Measurements from ENCODE around the gene MAP4.
"Not testable (repeated sequence)": the region's sequence is repeated elsewhere in the genome, so short reads cannot be mapped to it uniquely, and the experiment has no call there.

MAP4 gene

GRCh38 chr3:48061586-48061985, 45.4 kb upstream of the MAP4 start:
- H3K27ac ChIP-seq (ENCODE audit: low read depth, low read length); H3K23ac ChIP-seq (ENCODE audit: low read length); H3K18ac ChIP-seq (ENCODE audit: low read length); H4K12ac ChIP-seq (ENCODE audit: low read depth, low read length); H2BK5ac ChIP-seq (ENCODE audit: low read depth, low read length, poor library complexity); H3K79me2 ChIP-seq (ENCODE audit: control insufficient read depth, insufficient read depth, low read length, poor library complexity); H2AK5ac ChIP-seq (ENCODE audit: low read length); H3K4me2 ChIP-seq (ENCODE audit: low read length); DNase-seq; H3K9ac ChIP-seq (ENCODE audit: low read length); H3K4me3 ChIP-seq (ENCODE audit: low read depth, low read length); H2BK12ac ChIP-seq (ENCODE audit: low read length); H2AFZ ChIP-seq (ENCODE audit: insufficient read depth, low read length, poor library complexity); H3K9me3 ChIP-seq (ENCODE audit: insufficient read depth, low read depth, low read length); H3K4me1 ChIP-seq (ENCODE audit: control insufficient read depth in 1 of 2, insufficient read depth in 2 of 2, low read length in 2 of 2); H4K8ac ChIP-seq (ENCODE audit: low read depth, low read length); H4K91ac ChIP-seq (ENCODE audit: low read depth, low read length); H3K79me1 ChIP-seq (ENCODE audit: low read length); H3K27me3 ChIP-seq (ENCODE audit: insufficient read depth, low read length); H3K36me3 ChIP-seq (ENCODE audit: control insufficient read depth in 1 of 2, insufficient read depth in 2 of 2, low read length in 2 of 2); H3K14ac ChIP-seq (ENCODE audit: low read length); H2BK120ac ChIP-seq (ENCODE audit: insufficient read depth, low read length, poor library complexity): not testable (repeated sequence)
- peak overlapping the region; percentile 75 for H3K4ac ChIP-seq (ENCODE audit: low read depth, low read length)
- no CpG with 5 or more reads among the region's 33 CpGs for WGBS (ENCODE audit: extremely low coverage, insufficient coverage, insufficient read length)

- Histone ChIP-seq H3K18ac (ENCODE audit: low read length) (no peak overlapping the region), H3K9me3 (ENCODE audit: insufficient read depth, low read depth, low read length) (peaks cover 1% of the 10 kb centered on the region), H3K27me3 (ENCODE audit: insufficient read depth, low read length) (no peaks in the 10 kb centered on the region), H2BK120ac (ENCODE audit: insufficient read depth, low read length, poor library complexity) (no peak overlapping the region), H2AFZ (ENCODE audit: insufficient read depth, low read length, poor library complexity) (no peak overlapping the region), H2BK12ac (ENCODE audit: low read length) (no peak overlapping the region), H3K4me2 (ENCODE audit: low read length) (no peak overlapping the region), H3K23ac (ENCODE audit: low read length) (no peak overlapping the region), H3K79me1 (ENCODE audit: low read length) (no peaks in the 10 kb centered on the region), H3K4me1 (ENCODE audit: control insufficient read depth in 1 of 2, insufficient read depth in 2 of 2, low read length in 2 of 2) (no peaks in the 10 kb centered on the region), H4K91ac (ENCODE audit: low read depth, low read length) (no peak overlapping the region), H4K8ac (ENCODE audit: low read depth, low read length) (no peak overlapping the region), H3K14ac (ENCODE audit: low read length) (no peak overlapping the region), H3K36me3 (ENCODE audit: control insufficient read depth in 1 of 2, insufficient read depth in 2 of 2, low read length in 2 of 2) (peaks cover 2 to 5% of the 10 kb centered on the region in 2 experiments), H3K79me2 (ENCODE audit: control insufficient read depth, insufficient read depth, low read length, poor library complexity) (peaks cover 4% of the 10 kb centered on the region), H2BK5ac (ENCODE audit: low read depth, low read length, poor library complexity) (no peak overlapping the region), H3K4me3 (ENCODE audit: low read depth, low read length) (no peak overlapping the region), H3K4ac (ENCODE audit: low read depth, low read length) (no peak overlapping the region), H4K12ac (ENCODE audit: low read depth, low read length) (no peak overlapping the region), H3K27ac (ENCODE audit: low read depth, low read length) (no peak overlapping the region), H2AK5ac (ENCODE audit: low read length) (no peak overlapping the region), H3K9ac (ENCODE audit: low read length) (no peak overlapping the region)
- DNase-seq = peak in 1 of 2 donors; percentile 15
- no CpG with 5 or more reads among the region's 6 CpGs for WGBS (ENCODE audit: extremely low coverage, insufficient coverage, insufficient read length)
These were observed 41.9 kb upstream of the MAP4 start for GRCh38 chr3:48058091-48058490.

DNA sequence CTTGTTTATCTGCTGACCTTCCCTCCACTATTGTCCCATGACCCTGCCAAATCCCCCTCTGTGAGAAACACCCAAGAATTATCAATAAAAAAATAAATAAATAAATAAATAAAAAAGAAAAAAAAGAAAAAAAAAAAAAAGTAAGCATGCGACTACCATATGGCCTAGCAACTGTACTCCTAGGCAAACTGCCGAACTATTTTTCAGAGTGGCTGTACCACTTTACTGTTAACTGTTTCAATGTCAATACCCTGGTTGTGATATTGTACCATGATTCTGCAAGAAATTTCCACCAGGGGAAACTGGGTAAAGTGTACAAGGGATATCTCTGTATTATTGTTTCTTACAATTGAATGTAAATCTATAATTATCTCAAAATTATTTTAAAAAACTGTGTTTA, 41.3 kb upstream of the MAP4 start:
- no peak overlapping the region for H4K8ac ChIP-seq (ENCODE audit: low read depth, low read length)
- no peak overlapping the region for H2BK12ac ChIP-seq (ENCODE audit: low read length)
- WGBS (ENCODE audit: extremely low coverage, insufficient coverage, insufficient read length) = no CpG with 5 or more reads among the region's 2 CpGs
- H2BK120ac ChIP-seq (ENCODE audit: insufficient read depth, low read length, poor library complexity) = no peak overlapping the region
- H3K27me3 ChIP-seq (ENCODE audit: insufficient read depth, low read length) = no peaks in the 10 kb centered on the region
- no peak overlapping the region for H3K4ac ChIP-seq (ENCODE audit: low read depth, low read length)
- no peak for DNase-seq
- H3K14ac ChIP-seq (ENCODE audit: low read length) = no peak overlapping the region
- H2AK5ac ChIP-seq (ENCODE audit: low read length) = no peak overlapping the region
- peaks cover 4% of the 10 kb centered on the region for H3K79me2 ChIP-seq (ENCODE audit: control insufficient read depth, insufficient read depth, low read length, poor library complexity)
- no peak overlapping the region for H2AFZ ChIP-seq (ENCODE audit: insufficient read depth, low read length, poor library complexity)
- H3K9ac ChIP-seq (ENCODE audit: low read length) = no peak overlapping the region
- H4K12ac ChIP-seq (ENCODE audit: low read depth, low read length) = no peak overlapping the region
- H3K23ac ChIP-seq (ENCODE audit: low read length) = no peak overlapping the region
- H3K18ac ChIP-seq (ENCODE audit: low read length) = no peak overlapping the region
- no peak overlapping the region for H4K91ac ChIP-seq (ENCODE audit: low read depth, low read length)
- H3K9me3 ChIP-seq (ENCODE audit: insufficient read depth, low read depth, low read length) = peaks cover 1% of the 10 kb centered on the region
- H3K27ac ChIP-seq (ENCODE audit: low read depth, low read length) = no peak overlapping the region
- no peak overlapping the region for H3K4me3 ChIP-seq (ENCODE audit: low read depth, low read length)
- no peak overlapping the region for H3K4me2 ChIP-seq (ENCODE audit: low read length)
- no peaks in the 10 kb centered on the region for H3K79me1 ChIP-seq (ENCODE audit: low read length)
- H3K4me1 ChIP-seq (ENCODE audit: control insufficient read depth in 1 of 2, insufficient read depth in 2 of 2, low read length in 2 of 2) = no peaks in the 10 kb centered on the region
- H3K36me3 ChIP-seq (ENCODE audit: control insufficient read depth in 1 of 2, insufficient read depth in 2 of 2, low read length in 2 of 2) = peaks cover 2 to 5% of the 10 kb centered on the region in 2 experiments
- H2BK5ac ChIP-seq (ENCODE audit: low read depth, low read length, poor library complexity) = no peak overlapping the region

DNA sequence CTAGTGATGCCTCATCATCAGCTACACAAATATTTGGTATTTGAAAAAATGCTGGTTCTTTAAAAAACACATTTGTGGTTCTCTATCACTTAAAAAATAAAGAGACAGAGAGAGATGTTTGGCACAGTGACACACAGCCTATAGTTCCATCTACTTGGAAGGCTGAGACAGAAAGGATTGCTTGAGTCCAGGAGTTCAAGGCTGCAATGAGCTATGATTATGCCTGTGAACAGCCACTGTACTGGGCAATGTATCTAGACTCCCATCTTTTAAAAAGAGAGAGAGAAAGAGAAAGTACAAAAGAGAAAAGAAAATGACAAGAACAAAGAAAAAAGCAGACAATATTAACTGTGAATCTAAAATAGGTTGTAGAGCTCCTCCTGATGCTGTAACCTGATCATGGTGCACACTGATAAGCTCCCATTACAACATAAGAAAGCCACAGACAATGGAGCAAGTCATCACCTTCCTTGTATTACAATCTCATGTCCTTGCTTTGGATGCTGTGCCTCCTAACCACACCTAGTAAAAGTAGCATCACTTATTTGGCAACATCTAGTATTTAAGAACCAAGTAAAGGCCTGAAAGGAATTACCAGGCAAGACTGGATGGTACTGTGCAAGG, 31.7 kb upstream of the MAP4 start:
- H3K4me2 ChIP-seq (ENCODE audit: low read length) = no peak overlapping the region
- no peaks in the 10 kb centered on the region for H3K27me3 ChIP-seq (ENCODE audit: insufficient read depth, low read length)
- no peak overlapping the region for H2AFZ ChIP-seq (ENCODE audit: insufficient read depth, low read length, poor library complexity)
- no peak overlapping the region for H2BK5ac ChIP-seq (ENCODE audit: low read depth, low read length, poor library complexity)
- H4K8ac ChIP-seq (ENCODE audit: low read depth, low read length) = no peak overlapping the region
- H2BK120ac ChIP-seq (ENCODE audit: insufficient read depth, low read length, poor library complexity) = no peak overlapping the region
- H3K4me3 ChIP-seq (ENCODE audit: low read depth, low read length) = no peak overlapping the region
- no peaks in the 10 kb centered on the region for H3K4me1 ChIP-seq (ENCODE audit: control insufficient read depth in 1 of 2, insufficient read depth in 2 of 2, low read length in 2 of 2)
- H2BK12ac ChIP-seq (ENCODE audit: low read length) = no peak overlapping the region
- no peaks in the 10 kb centered on the region for H3K79me1 ChIP-seq (ENCODE audit: low read length)
- no peaks in the 10 kb centered on the region for H3K9me3 ChIP-seq (ENCODE audit: insufficient read depth, low read depth, low read length)
- no peak overlapping the region for H4K12ac ChIP-seq (ENCODE audit: low read depth, low read length)
- no peak overlapping the region for H3K23ac ChIP-seq (ENCODE audit: low read length)
- peaks cover 5 to 8% of the 10 kb centered on the region in 2 experiments for H3K36me3 ChIP-seq (ENCODE audit: control insufficient read depth in 1 of 2, insufficient read depth in 2 of 2, low read length in 2 of 2)
- H2AK5ac ChIP-seq (ENCODE audit: low read length) = no peak overlapping the region
- H3K14ac ChIP-seq (ENCODE audit: low read length) = no peak overlapping the region
- no peak for DNase-seq
- no peak overlapping the region for H4K91ac ChIP-seq (ENCODE audit: low read depth, low read length)
- no peak overlapping the region for H3K9ac ChIP-seq (ENCODE audit: low read length)
- no peak overlapping the region for H3K18ac ChIP-seq (ENCODE audit: low read length)
- H3K79me2 ChIP-seq (ENCODE audit: control insufficient read depth, insufficient read depth, low read length, poor library complexity) = peaks cover 3% of the 10 kb centered on the region
- H3K27ac ChIP-seq (ENCODE audit: low read depth, low read length) = no peak overlapping the region
- no peak overlapping the region for H3K4ac ChIP-seq (ENCODE audit: low read depth, low read length)

All from trophoblast cell (in vitro differentiated cells and primary cell).